Measurements from ENCODE around the gene KLK11. TPM values are rescaled to one million over a fixed set of nuclear protein-coding genes. Genes with fewer than 3 reads are reported as not detected.

Gene KLK11
- total RNA-seq, 1 donor from 2014 or later: not detected

DNA sequence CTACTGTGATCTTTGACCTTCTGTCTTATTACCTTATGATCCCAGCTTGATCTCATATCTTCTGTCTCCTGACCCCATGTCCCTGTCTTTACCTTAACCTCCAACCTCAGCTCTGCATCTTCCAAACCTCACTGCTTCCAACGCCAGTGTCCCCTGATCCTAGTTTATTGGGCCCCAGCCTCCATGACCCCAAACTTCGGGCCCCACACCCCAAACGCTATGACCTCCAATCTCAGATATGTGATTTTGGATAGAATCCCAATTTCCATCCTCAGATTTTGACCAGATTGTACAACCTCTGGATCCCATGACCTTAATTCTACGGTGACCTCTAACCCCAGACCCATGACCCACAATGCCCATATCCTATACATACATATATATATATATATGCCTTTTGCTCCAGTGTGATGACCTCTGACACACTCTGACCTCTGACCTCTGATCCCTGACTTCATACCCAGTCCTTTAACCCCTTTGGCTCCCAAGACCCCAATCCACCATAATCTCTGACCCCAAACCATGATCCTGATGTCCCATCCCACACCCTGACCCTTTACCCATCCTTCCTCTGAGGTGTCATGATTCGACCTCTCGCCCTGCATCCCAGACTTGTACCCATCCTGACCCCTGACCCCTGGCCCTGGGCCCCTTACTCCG is 4.9 kb upstream of the KLK11 start:
- H3K36me3 ChIP-seq (ENCODE audit: insufficient read depth, low read length): no peaks in the 10 kb centered on the region
- no peak overlapping the region for H2AFZ ChIP-seq (ENCODE audit: low read depth, low read length)
- Mint-ChIP-seq H3K27me3 (ENCODE audit: low read depth, unreplicated experiment) (peaks cover 40% of the 10 kb centered on the region), H3K27ac (ENCODE audit: unreplicated experiment) (no peak overlapping the region), H3K9me3 (ENCODE audit: unreplicated experiment) (peaks cover 7% of the 10 kb centered on the region), H3K4me3 (ENCODE audit: unreplicated experiment) (no peak overlapping the region), H3K4me1 (ENCODE audit: low read depth, unreplicated experiment) (no peaks in the 10 kb centered on the region), H3K36me3 (ENCODE audit: low read depth, unreplicated experiment) (no peaks in the 10 kb centered on the region)
- no peaks in the 10 kb centered on the region for H3K9me3 ChIP-seq (ENCODE audit: insufficient read depth, low read depth, low read length)
- FAIRE-seq: no peak
- no peak overlapping the region for H3K4me2 ChIP-seq (ENCODE audit: low read length)
- no peak overlapping the region for H3K4me3 ChIP-seq (ENCODE audit: insufficient read depth, low read depth, low read length)
- no peak for TF ChIP-seq EZH2 (IDR thresholded peaks at IDR 0.05; ENCODE audit: insufficient read depth, low read length)
- TF ChIP-seq, protein P1, sequence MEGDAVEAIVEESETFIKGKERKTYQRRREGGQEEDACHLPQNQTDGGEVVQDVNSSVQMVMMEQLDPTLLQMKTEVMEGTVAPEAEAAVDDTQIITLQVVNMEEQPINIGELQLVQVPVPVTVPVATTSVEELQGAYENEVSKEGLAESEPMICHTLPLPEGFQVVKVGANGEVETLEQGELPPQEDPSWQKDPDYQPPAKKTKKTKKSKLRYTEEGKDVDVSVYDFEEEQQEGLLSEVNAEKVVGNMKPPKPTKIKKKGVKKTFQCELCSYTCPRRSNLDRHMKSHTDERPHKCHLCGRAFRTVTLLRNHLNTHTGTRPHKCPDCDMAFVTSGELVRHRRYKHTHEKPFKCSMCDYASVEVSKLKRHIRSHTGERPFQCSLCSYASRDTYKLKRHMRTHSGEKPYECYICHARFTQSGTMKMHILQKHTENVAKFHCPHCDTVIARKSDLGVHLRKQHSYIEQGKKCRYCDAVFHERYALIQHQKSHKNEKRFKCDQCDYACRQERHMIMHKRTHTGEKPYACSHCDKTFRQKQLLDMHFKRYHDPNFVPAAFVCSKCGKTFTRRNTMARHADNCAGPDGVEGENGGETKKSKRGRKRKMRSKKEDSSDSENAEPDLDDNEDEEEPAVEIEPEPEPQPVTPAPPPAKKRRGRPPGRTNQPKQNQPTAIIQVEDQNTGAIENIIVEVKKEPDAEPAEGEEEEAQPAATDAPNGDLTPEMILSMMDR (IDR thresholded peaks at IDR 0.05; ENCODE audit: insufficient read depth, low read depth, low read length): no peak
- H3K9ac ChIP-seq (ENCODE audit: low read length): no peak overlapping the region
- DNase-seq (ENCODE audit: low read depth): no peak
- H3K27ac ChIP-seq (ENCODE audit: low read depth, low read length): no peak overlapping the region
- no peaks in the 10 kb centered on the region for H3K27me3 ChIP-seq (ENCODE audit: insufficient read depth, low read length)
- H3K4me1 ChIP-seq (ENCODE audit: insufficient read depth, low read length): no peaks in the 10 kb centered on the region
- H4K20me1 ChIP-seq (ENCODE audit: insufficient read depth, low read length): no peaks in the 10 kb centered on the region
- H3K79me2 ChIP-seq (ENCODE audit: insufficient read depth, low read length): no peaks in the 10 kb centered on the region

DNA sequence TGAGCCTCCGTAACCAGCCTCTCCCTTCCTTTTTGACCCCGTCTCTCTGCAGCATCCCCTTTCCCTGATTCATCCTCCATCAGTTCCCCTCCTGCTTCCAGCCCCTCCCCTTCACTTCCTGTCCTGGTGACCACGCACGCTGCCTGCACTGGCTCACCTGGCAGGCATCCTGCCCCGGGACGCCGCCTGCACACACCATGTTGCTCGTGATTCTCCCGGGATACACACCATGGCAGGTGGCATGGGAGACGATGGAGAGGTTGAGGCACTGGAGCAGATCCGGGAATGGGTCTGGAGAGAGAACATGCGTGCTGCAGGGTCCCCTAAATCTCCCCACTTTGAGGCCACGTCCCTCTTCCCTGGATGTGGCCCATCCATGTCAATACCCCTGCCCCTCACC is 4.2 kb upstream of the KLK11 start:
- no peak overlapping the region for H3K27ac Mint-ChIP-seq (ENCODE audit: unreplicated experiment)
- Histone ChIP-seq H3K9me3 (ENCODE audit: insufficient read depth, low read depth, low read length) (no peaks in the 10 kb centered on the region), H3K4me2 (ENCODE audit: low read length) (no peak overlapping the region), H2AFZ (ENCODE audit: low read depth, low read length) (no peak overlapping the region), H3K4me1 (ENCODE audit: insufficient read depth, low read length) (no peaks in the 10 kb centered on the region), H3K27ac (ENCODE audit: low read depth, low read length) (no peak overlapping the region), H3K4me3 (ENCODE audit: insufficient read depth, low read depth, low read length) (no peak overlapping the region), H3K79me2 (ENCODE audit: insufficient read depth, low read length) (no peaks in the 10 kb centered on the region), H4K20me1 (ENCODE audit: insufficient read depth, low read length) (no peaks in the 10 kb centered on the region), H3K9ac (ENCODE audit: low read length) (no peak overlapping the region), H3K36me3 (ENCODE audit: insufficient read depth, low read length) (no peaks in the 10 kb centered on the region), H3K27me3 (ENCODE audit: insufficient read depth, low read length) (no peaks in the 10 kb centered on the region)
- no peak for DNase-seq (ENCODE audit: low read depth)
- no peak overlapping the region for H3K4me3 Mint-ChIP-seq (ENCODE audit: unreplicated experiment)
- FAIRE-seq: no peak
- H3K36me3 Mint-ChIP-seq (ENCODE audit: low read depth, unreplicated experiment): no peaks in the 10 kb centered on the region
- TF ChIP-seq EZH2 (IDR thresholded peaks at IDR 0.05; ENCODE audit: insufficient read depth, low read length): no peak
- TF ChIP-seq, protein P1 (IDR thresholded peaks at IDR 0.05; ENCODE audit: insufficient read depth, low read depth, low read length): no peak
- H3K9me3 Mint-ChIP-seq (ENCODE audit: unreplicated experiment): peaks cover 7% of the 10 kb centered on the region
- H3K4me1 Mint-ChIP-seq (ENCODE audit: low read depth, unreplicated experiment): no peaks in the 10 kb centered on the region
- H3K27me3 Mint-ChIP-seq (ENCODE audit: low read depth, unreplicated experiment): peaks cover 42% of the 10 kb centered on the region

DNA sequence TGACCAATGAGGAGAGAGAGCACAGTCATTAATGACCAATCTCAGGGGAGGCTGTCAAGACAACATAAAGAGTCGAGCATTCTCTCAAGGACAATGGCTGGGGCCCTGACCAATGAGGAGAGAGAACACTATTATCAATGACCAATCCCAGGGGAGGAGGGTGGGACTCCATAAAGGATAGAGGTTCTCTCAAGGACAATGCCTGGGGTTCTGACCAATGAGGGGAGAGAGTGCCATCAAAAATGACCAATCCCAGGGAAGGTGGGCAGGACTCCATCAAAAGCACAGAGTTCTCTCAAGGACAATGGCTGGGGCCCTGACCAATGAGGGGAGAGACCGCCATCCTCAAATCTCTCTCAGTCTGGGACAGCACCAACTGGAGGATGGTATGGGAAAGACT is 3.3 kb upstream of the KLK11 start:
- peaks cover 44% of the 10 kb centered on the region for H3K27me3 Mint-ChIP-seq (ENCODE audit: low read depth, unreplicated experiment)
- H3K9ac ChIP-seq (ENCODE audit: low read length): no peak overlapping the region
- H3K79me2 ChIP-seq (ENCODE audit: insufficient read depth, low read length): no peaks in the 10 kb centered on the region
- H4K20me1 ChIP-seq (ENCODE audit: insufficient read depth, low read length): no peaks in the 10 kb centered on the region
- no peak overlapping the region for H3K4me3 ChIP-seq (ENCODE audit: insufficient read depth, low read depth, low read length)
- no peaks in the 10 kb centered on the region for H3K36me3 ChIP-seq (ENCODE audit: insufficient read depth, low read length)
- H3K4me1 Mint-ChIP-seq (ENCODE audit: low read depth, unreplicated experiment): no peaks in the 10 kb centered on the region
- H3K36me3 Mint-ChIP-seq (ENCODE audit: low read depth, unreplicated experiment): no peaks in the 10 kb centered on the region
- H3K27me3 ChIP-seq (ENCODE audit: insufficient read depth, low read length): no peaks in the 10 kb centered on the region
- H3K4me1 ChIP-seq (ENCODE audit: insufficient read depth, low read length): no peaks in the 10 kb centered on the region
- TF ChIP-seq, protein P1 (IDR thresholded peaks at IDR 0.05; ENCODE audit: insufficient read depth, low read depth, low read length): no peak
- no peaks in the 10 kb centered on the region for H3K9me3 ChIP-seq (ENCODE audit: insufficient read depth, low read depth, low read length)
- FAIRE-seq (no peak), DNase-seq (ENCODE audit: low read depth) (no peak)
- peaks cover 7% of the 10 kb centered on the region for H3K9me3 Mint-ChIP-seq (ENCODE audit: unreplicated experiment)
- no peak overlapping the region for H3K4me3 Mint-ChIP-seq (ENCODE audit: unreplicated experiment)
- no peak overlapping the region for H2AFZ ChIP-seq (ENCODE audit: low read depth, low read length)
- H3K4me2 ChIP-seq (ENCODE audit: low read length): no peak overlapping the region
- H3K27ac Mint-ChIP-seq (ENCODE audit: unreplicated experiment): no peak overlapping the region
- no peak overlapping the region for H3K27ac ChIP-seq (ENCODE audit: low read depth, low read length)
